IgD-negative memory B cell (primary cell): Measurements from ENCODE around the gene SLC29A4. TPM values are rescaled to one million over a fixed set of nuclear protein-coding genes. Genes with fewer than 3 reads are reported as not detected.
"Not testable (repeated sequence)": the region's sequence is repeated elsewhere in the genome, so short reads cannot be mapped to it uniquely, and the experiment has no call there.

Source experiments
- H3K27ac Mint-ChIP-seq, 3 donors: one replicate each; pipeline ENCODE4 v1.8.0; 2020 to 2022; ENCODE audit warnings: mild to moderate bottlenecking in 3 of 3, mixed read lengths in 3 of 3, moderate library complexity in 1 of 3
- H3K27me3 Mint-ChIP-seq: one replicate; pipeline ENCODE4 v1.8.0; 2021; ENCODE audit warnings: mixed read lengths
- H3K36me3 Mint-ChIP-seq: one replicate; pipeline ENCODE4 v1.8.0; 2020; ENCODE audit warnings: mild to moderate bottlenecking, mixed read lengths
- H3K4me1 Mint-ChIP-seq, 3 donors: one replicate each; pipeline ENCODE4 v1.8.0; 2020 to 2022; ENCODE audit warnings: mixed read lengths in 3 of 3, mild to moderate bottlenecking in 1 of 3
- H3K4me3 Mint-ChIP-seq, 4 donors: one replicate each; pipeline ENCODE4 v1.8.0; 2020 to 2022; ENCODE audit warnings: mild to moderate bottlenecking in 4 of 4, mixed read lengths in 4 of 4, moderate library complexity in 3 of 4
- H3K9me3 Mint-ChIP-seq, 3 donors: one replicate each; pipeline ENCODE4 v1.8.0; 2020 to 2021; ENCODE audit warnings: mixed read lengths in 3 of 3, mild to moderate bottlenecking in 1 of 3
- polyA plus RNA-seq: library from polyadenylated mRNA; unstranded; fragments of 300-500 nt; fragmentation: Illumina TruSeq; gene quantifications from one replicate; pipeline ENCODE4 v1.2.3, GENCODE V29; 2021

SLC29A4 gene, protein sequence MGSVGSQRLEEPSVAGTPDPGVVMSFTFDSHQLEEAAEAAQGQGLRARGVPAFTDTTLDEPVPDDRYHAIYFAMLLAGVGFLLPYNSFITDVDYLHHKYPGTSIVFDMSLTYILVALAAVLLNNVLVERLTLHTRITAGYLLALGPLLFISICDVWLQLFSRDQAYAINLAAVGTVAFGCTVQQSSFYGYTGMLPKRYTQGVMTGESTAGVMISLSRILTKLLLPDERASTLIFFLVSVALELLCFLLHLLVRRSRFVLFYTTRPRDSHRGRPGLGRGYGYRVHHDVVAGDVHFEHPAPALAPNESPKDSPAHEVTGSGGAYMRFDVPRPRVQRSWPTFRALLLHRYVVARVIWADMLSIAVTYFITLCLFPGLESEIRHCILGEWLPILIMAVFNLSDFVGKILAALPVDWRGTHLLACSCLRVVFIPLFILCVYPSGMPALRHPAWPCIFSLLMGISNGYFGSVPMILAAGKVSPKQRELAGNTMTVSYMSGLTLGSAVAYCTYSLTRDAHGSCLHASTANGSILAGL
- not detected for polyA plus RNA-seq

DNA sequence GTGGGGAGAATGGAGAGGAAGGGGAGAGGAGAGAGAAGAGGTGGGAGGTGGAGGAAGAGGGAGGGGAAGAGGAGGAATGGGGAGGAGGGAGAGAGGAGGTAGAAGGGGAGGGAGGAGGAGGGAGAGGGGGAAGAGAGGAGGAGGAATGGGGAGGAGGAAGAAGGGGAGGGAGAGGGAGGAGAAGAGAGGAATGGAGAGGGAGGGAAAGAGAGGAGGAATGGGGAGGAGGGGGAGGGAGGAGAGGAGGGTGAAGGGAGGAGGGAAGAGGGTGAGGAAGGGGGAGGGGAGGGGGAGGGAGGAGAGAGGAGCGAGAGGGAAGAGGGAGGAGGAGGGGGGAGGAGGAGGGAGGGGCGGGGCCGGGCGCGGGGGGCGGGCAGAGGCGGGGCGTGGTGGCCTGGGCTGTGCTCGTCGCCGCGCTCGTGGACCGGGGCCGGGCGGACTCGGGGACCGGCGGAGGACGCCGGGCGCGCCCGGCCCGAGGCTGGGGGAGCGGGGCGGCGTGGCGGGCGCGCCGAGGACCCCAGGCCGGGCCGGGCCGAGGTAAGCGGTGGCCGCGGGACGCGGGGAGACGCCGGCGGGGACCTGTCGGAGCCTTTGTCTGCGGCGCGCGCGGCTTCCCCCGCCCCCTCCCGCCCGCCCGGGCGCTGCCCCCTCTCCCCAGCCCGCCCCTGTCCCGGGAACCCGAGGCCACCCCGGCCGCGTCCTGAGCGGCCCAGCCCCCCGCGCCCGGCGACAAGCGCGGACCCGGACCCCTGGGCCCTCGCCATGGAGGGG lies at the start of gene SLC29A4:
SLC29A4 (plus strand) TSS at position 401 of the 774 bp plus-strand sequence. CDS start 4,874 bp downstream, outside the sequence.
- H3K27me3 Mint-ChIP-seq, result peaks cover 9% of the 10 kb centered on the region
- no peaks in the 10 kb centered on the region for H3K9me3 Mint-ChIP-seq
- peak within 1 kb of the TSS in 1 of 4 donors; percentile 46 for H3K4me3 Mint-ChIP-seq

DNA sequence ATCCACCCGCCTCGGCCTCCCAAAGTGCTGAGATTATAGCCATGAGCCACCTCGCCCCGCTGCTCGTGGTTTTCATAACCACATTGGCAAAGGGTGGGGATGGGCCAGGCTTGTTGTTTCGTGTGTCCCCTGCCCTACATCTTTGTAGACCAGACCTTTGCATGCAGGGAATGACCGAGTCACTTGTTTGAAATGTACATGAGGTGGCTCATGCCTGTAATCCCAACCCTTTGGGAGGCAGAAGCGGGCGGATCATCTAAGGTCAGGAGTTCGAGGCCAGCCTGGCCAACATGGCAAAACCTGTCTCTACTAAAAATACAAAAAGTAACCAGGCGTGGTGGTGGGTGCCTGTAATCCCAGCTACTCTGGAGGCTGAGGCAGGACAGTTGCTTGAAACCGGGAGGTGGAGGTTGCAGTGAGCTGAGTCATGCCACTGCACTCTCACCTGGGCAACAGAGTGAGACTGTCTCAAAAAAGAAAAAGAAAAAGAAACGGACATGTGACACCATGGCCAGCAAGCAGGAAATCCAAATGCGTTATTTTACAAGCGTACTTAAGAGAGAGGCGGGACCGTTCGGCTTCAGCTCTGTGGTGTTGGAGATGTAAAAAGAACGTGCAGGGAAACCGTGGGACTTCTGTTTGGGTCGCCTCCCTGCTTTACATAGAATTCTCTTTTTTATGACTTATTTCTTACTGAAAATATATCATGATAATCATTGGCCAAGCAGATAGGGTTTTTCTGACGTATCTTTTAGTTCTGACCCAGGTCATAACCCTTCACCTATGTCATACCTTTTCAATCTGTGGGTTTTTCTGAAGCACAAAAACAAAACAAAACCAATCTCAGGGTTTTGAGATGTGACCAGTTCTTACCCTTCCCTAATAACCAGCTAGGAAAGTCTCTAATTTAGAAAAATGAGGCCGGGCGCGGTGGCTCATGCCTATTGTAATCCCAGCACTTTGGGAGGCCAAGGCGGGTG lies 47.6 kb upstream of the SLC29A4 start:
- H3K36me3 Mint-ChIP-seq, result peaks cover 14% of the 10 kb centered on the region
- H3K4me3 Mint-ChIP-seq, result peak overlapping the region; percentile 25 to 86 (median 63)
- H3K4me1 Mint-ChIP-seq, result peaks cover 48 to 53% (median 51%) of the 10 kb centered on the region in 3 donors
- peaks cover 22% of the 10 kb centered on the region for H3K27me3 Mint-ChIP-seq
- H3K27ac Mint-ChIP-seq, result peak overlapping the region in 2 of 3 donors; percentile 91 to 96
- H3K9me3 Mint-ChIP-seq, result no peaks in the 10 kb centered on the region

More for the DNA sequence above, at the start of gene SLC29A4:
- Mint-ChIP-seq H3K36me3 (peaks cover 1% of the 10 kb centered on the region), H3K4me1 (peaks cover 0 to 3% (median 0%) of the 10 kb centered on the region in 3 donors), H3K27ac (no peak within 1 kb of the TSS)

DNA sequence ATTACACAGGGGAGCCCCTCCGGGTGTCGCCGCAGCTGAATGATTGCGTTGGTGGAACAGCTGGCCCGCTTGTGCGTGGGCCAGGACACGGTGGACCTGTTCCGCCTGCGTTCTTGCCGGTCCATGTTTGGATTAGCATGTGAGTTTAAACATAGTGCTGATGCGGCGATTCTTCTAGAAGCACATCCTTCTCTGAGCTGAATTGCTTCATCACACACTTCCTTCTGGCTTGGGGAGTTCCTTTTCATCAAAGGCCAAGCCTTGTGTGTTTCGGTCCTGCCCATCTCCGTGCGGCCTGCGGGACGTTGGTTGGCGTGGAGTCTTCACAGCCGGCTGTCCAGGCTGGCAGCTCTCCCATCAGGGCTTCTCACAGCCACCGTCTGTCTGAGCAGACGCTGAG lies 45.5 kb upstream of the SLC29A4 start:
- Mint-ChIP-seq H3K27me3 (peaks cover 24% of the 10 kb centered on the region), H3K4me1 (peaks cover 28 to 39% (median 34%) of the 10 kb centered on the region in 3 donors)

DNA sequence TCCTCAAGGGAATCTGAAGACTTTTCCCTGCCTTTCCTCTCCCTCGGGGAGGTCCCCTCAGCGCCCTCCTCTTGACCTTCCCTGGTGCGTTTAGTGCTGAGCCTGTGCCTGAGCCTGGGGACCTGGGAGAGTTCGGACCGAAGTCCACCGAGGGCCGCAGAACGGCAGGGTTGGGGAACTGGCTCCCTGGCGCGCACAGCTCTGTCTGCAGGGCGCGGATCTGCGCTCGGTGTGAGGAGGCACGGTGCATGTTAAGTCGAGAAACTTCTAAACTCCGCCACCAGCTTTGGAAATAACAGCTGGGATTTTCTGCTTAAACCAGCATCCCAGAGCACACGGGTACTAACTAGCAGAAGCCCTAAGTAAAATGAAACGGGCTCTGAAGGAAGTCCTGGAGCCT lies 44.2 kb upstream of the SLC29A4 start:
- H3K9me3 Mint-ChIP-seq, result no peaks in the 10 kb centered on the region
- H3K27ac Mint-ChIP-seq, result peak overlapping the region in 1 of 3 donors; percentile 76
- peak overlapping the region in 1 of 4 donors; percentile 32 for H3K4me3 Mint-ChIP-seq

More for the DNA sequence above, 45.5 kb upstream of the SLC29A4 start:
- Mint-ChIP-seq H3K9me3 (no peaks in the 10 kb centered on the region), H3K27ac (peak overlapping the region in 1 of 3 donors; percentile 64), H3K4me3 (peak overlapping the region in 3 of 4 donors; percentile 12 to 86 (median 49)), H3K36me3 (no peaks in the 10 kb centered on the region)

DNA sequence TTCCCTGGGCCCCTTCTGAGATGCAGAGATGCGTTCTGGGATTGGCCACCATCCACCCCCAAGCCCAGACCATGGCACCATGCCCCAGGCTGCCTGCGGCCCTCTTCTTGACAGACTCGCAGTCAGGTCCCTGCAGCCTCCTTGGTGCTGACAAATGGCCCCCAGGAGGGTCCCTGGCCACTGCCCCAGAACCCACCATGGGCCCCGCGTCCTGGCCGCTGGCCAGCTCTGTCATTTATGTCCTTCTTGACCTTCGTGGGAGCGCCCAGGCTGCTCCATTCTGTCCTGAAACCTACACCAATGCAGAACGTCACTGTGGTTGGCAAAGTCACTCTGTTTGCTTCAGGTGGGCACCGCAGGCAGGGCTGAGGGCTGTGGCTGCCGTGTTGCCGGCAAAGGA lies 39.5 kb upstream of the SLC29A4 start:
- H3K36me3 Mint-ChIP-seq, result peaks cover 1% of the 10 kb centered on the region
- H3K9me3 Mint-ChIP-seq, result peaks cover 0 to 2% (median 1%) of the 10 kb centered on the region in 3 donors
- no peak overlapping the region for H3K4me3 Mint-ChIP-seq
- H3K4me1 Mint-ChIP-seq, result peaks cover 0 to 12% (median 5%) of the 10 kb centered on the region in 3 donors
- H3K27ac Mint-ChIP-seq, result no peak overlapping the region
- H3K27me3 Mint-ChIP-seq, result peaks cover 5% of the 10 kb centered on the region

More for the DNA sequence above, 44.2 kb upstream of the SLC29A4 start:
- H3K36me3 Mint-ChIP-seq, result no peaks in the 10 kb centered on the region
- H3K4me1 Mint-ChIP-seq, result peaks cover 17 to 29% (median 24%) of the 10 kb centered on the region in 3 donors
- H3K27me3 Mint-ChIP-seq, result peaks cover 24% of the 10 kb centered on the region

DNA sequence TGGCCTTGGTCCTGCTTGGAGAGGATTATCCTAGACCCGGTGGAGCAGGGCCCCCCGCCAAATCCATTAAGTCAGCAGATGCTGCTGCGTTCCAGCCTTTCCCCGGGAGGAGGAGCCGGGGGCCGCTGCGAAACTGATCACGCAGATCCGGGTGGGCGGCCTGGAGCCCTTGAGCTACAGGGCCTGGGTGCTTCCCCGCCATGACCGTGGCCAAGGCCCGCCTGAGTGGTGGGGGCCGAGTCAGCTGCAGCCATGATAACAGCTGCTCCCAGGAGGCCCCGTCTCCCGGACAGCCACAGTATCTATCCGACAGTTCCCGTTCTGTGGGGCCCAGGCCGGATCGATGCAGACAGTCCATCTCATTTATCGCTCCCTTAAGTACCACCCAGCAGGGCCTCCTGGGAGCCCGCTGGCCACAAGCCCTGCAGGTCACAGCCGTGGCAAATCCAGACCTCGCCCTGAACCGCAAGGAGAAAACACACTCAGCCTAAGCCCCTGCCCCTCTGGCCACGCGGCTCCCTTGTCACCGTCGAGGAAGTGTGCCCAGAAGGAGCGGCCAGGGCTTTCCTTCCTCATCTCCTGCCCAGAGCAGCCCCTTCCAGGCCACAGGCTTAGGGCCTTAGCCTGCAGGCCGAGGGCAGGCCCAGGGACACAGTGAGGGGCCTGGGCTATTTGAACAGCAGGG lies 34.4 kb upstream of the SLC29A4 start:
- no peak overlapping the region for H3K4me3 Mint-ChIP-seq
- peaks cover 3% of the 10 kb centered on the region for H3K36me3 Mint-ChIP-seq
- no peaks in the 10 kb centered on the region for H3K4me1 Mint-ChIP-seq
- peaks cover 3% of the 10 kb centered on the region for H3K27me3 Mint-ChIP-seq
- H3K27ac Mint-ChIP-seq, result no peak overlapping the region
- peaks cover 0 to 4% (median 2%) of the 10 kb centered on the region in 3 donors for H3K9me3 Mint-ChIP-seq

DNA sequence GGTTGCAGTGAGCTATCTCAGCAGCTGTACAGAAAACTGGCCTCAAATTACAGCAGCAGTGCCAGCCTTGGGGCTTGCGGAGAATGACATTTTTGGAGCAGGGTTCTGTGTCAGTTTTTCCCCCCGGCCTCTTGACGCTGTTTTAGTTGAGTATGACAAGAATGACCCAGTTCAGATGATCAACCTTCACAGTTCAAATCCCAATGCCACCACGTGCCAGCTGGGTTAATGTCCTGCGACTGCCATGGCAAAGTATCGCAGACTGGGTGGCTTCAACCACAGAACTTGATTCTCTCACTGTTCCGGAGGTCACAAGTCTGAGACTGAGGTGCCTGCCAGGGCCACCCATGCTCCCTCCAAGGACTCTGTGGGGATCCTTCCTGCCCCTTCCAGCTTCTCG lies 32.0 kb upstream of the SLC29A4 start:
- H3K9me3 Mint-ChIP-seq, H3K36me3 Mint-ChIP-seq, H3K4me3 Mint-ChIP-seq, H3K27me3 Mint-ChIP-seq, H3K27ac Mint-ChIP-seq, H3K4me1 Mint-ChIP-seq: not testable (repeated sequence)

DNA sequence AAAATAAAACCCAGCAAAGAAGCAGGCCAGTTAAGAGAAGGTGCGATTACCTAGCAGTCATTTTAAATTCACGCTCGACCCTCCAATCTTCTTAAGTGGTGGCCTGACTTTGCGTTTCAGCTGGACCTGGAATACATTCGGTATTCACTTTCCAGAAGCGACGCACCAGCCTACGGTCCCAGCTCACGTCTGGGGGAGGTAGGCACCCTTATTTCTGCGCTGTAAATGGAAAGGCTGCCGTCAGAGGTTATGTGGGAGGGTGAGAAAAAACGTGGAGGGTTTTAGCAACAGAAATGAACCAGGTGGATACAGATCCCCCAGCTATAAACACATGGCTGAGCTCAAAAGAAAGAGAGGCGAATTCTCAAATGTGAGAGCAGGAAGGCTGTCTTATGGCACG lies 29.2 kb upstream of the SLC29A4 start:
- not testable (repeated sequence) for H3K9me3 Mint-ChIP-seq, H3K4me3 Mint-ChIP-seq, H3K36me3 Mint-ChIP-seq

DNA sequence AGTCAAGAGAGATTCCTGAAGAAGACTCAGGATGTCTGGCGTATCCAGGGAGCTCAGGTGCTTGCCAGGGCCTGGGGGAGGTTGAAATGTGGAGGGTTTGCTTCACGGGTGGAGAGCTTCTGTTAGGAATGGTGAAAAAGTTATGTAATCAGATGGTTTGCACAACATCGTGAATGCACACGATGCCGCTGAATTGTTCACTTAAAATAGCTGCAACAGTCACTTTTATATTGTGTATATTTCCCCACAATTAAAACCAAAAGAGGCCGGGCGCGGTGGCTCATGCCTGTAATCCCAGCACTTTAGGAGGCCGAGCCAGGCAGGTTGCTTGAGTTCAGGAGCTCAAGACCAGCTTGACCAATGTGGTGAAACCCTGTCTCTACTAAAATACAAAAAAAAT lies 28.4 kb upstream of the SLC29A4 start:
- not testable (repeated sequence) for H3K36me3 Mint-ChIP-seq, H3K9me3 Mint-ChIP-seq, H3K4me3 Mint-ChIP-seq, H3K27ac Mint-ChIP-seq, H3K27me3 Mint-ChIP-seq, H3K4me1 Mint-ChIP-seq

More for the DNA sequence above, 29.2 kb upstream of the SLC29A4 start:
- not testable (repeated sequence) for H3K4me1 Mint-ChIP-seq, H3K27ac Mint-ChIP-seq, H3K27me3 Mint-ChIP-seq

DNA sequence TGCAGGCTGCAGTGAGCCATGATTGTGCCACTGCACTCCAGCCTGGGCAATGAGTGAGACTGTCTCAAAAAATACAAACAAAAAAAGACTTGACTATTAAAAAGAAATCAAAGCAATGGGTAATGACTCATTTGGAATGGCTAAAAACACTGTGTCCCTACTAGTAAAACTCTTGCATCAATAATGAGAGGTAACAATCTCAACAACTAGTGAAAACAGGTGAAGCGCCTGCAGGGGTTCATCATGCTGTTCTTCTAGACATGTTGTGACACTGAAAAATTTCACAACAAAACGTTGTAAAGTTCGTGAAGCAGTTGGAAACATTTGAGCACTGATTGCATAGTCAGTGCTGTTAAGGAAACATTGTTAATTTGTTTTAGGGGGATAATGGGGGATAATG lies 26.9 kb upstream of the SLC29A4 start:
- H3K27me3 Mint-ChIP-seq, result peaks cover 5% of the 10 kb centered on the region
- H3K9me3 Mint-ChIP-seq, result no peaks in the 10 kb centered on the region
- H3K4me1 Mint-ChIP-seq, result no peaks in the 10 kb centered on the region
- H3K36me3 Mint-ChIP-seq, result no peaks in the 10 kb centered on the region
- no peak overlapping the region for H3K4me3 Mint-ChIP-seq
- H3K27ac Mint-ChIP-seq, result no peak overlapping the region

DNA sequence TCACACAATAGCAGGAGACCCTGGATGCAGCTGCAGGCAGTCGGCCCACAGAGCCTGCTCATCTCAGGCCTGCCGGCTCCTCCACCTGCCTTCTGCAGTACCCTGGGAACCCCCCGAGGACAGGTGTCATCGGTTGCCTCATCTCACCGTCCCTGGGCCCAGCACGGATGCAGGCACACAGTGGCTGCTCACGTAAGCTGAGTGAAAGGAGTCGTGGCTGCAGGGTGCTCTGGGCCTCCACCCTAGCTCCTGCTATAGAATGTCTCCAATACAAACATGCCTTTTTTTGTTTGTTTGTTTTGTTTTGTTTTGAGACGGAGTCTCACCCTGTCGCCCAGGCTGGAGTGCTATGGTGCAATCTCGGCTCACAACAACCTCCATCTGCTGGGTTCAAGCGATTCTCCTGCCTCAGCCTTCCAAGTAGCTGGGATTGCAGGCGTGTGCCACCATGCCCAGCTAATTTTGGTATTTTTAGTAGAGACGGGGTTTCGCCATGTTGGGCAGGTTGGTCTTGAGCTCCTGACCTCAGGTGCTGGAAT lies 22.1 kb upstream of the SLC29A4 start:
- H3K27ac Mint-ChIP-seq, H3K36me3 Mint-ChIP-seq, H3K27me3 Mint-ChIP-seq, H3K4me3 Mint-ChIP-seq, H3K4me1 Mint-ChIP-seq, H3K9me3 Mint-ChIP-seq: not testable (repeated sequence)

DNA sequence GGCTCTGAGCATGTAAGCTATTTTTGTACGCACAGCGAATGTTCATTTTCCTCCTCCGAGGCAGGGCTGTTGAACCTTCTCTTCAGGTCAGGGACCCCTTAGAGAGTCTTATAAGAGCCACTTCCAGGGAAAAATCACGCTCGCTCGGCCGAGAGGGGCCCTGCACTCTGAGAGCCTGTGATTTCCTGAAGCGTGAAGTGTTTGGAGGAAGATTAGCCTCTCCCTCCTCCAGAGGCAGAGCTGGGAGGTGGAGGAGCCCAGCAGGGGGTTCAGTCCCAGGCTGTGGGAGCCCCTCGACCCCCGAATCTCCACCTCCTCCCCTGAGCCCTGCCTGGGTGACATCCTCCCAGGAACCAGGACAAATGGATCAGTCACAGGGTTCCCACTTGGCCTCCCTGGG lies 19.7 kb upstream of the SLC29A4 start:
- H3K4me1 Mint-ChIP-seq, H3K4me3 Mint-ChIP-seq, H3K27me3 Mint-ChIP-seq, H3K36me3 Mint-ChIP-seq, H3K27ac Mint-ChIP-seq, H3K9me3 Mint-ChIP-seq: not testable (repeated sequence)

DNA sequence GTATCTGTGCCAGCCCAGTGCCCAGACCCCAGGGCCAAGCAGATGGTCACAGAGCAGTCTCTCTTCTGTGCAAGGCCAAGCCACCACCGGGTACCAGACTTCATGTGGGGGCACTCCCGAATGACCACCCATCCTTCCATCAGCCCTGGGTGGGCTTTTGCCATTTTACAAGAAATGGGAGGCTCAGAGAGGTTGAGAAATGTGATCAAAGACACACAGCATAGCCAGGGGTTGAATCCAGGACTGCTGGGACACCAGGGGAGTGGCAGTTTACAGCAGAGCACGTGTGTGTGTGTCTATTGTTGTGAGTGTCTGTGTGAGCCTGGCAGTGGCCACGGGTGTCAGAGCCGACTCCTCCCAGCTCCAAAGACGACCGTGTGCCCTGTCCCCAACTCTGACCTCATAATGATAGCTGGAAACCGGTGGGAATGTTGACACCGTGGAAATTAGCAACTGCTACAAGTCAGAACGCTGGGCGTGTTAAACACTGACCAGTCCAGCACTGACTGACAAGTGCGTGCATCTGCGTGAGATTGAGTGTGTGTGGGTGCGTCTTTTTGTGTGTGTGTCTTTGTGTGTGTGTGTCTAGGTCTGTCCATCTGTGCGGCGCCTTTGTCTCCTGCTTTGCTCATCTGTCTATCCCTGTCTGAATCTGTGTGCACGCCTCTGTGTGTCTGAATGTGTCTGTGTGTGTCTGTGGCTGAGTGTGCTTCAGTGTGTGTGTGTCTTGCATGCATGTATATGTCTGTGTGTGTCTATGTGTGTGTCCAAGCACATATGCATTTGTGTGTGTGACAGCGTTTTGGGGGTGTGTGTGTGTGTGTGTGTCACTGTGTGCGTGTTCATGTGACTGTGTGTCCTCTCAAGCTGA lies 17.2 kb upstream of the SLC29A4 start:
- no peaks in the 10 kb centered on the region for H3K36me3 Mint-ChIP-seq
- H3K27me3 Mint-ChIP-seq, result peaks cover 9% of the 10 kb centered on the region
- H3K4me1 Mint-ChIP-seq, result no peaks in the 10 kb centered on the region
- no peak overlapping the region for H3K27ac Mint-ChIP-seq
- H3K4me3 Mint-ChIP-seq, result no peak overlapping the region
- H3K9me3 Mint-ChIP-seq, result peaks cover 0 to 5% (median 0%) of the 10 kb centered on the region in 3 donors
